GM23338 (cell line): Measurements from ENCODE around the gene ACSM6. TPM values are rescaled to one million over a fixed set of nuclear protein-coding genes. Genes with fewer than 3 reads are reported as not detected.

Experiments used
- ATAC-seq: fragments of 200-7000 bp; cut with Tn5 transposase; 3 replicates; pipeline ENCODE4 v1.9.1; 2020
- DNase-seq: peaks from one replicate; pipeline ENCODE4 v3.0.0-alpha.2; 2015; ENCODE audit warnings: low spot score
- H2AFZ ChIP-seq: fragments of 200-600 bp; sonication (generic); 2 replicates; pipeline ENCODE4 v1.8.0; 2016; ENCODE audit warnings: antibody characterized with exemption, mild to moderate bottlenecking, moderate library complexity
- H3F3A ChIP-seq: fragments of 200-600 bp; sonication (generic); replicated peaks from 2 replicates; pipeline ENCODE4 v1.8.0; 2017; ENCODE audit warnings: antibody characterized with exemption, mixed run types, low read depth
- H3K27ac ChIP-seq: fragments of 200-600 bp; sonication (generic); 2 replicates; pipeline ENCODE4 v1.6.1; 2016; ENCODE audit warnings: low read depth
- H3K27me3 ChIP-seq: fragments of 200-600 bp; sonication (generic); 2 replicates; pipeline ENCODE4 v1.8.0; 2016; ENCODE audit warnings: mild to moderate bottlenecking, mixed run types, moderate library complexity; ENCODE audit not compliant: insufficient read depth
- H3K36me3 ChIP-seq: fragments of 200-600 bp; sonication (generic); 2 replicates; pipeline ENCODE4 v1.8.0; 2016; ENCODE audit warnings: mild to moderate bottlenecking; ENCODE audit not compliant: insufficient read depth
- H3K4me1 ChIP-seq: fragments of 200-600 bp; sonication (generic); 2 replicates; pipeline ENCODE4 v1.8.0; 2016; ENCODE audit warnings: mild to moderate bottlenecking, moderate library complexity; ENCODE audit not compliant: insufficient read depth
- H3K4me2 ChIP-seq: fragments of 200-600 bp; sonication (generic); 2 replicates; pipeline ENCODE4 v1.7.1; 2017; ENCODE audit warnings: mixed run types
- H3K4me3 ChIP-seq: fragments of 200-600 bp; sonication (generic); 2 replicates; pipeline ENCODE4 v1.6.1; 2016; ENCODE audit warnings: mixed run types
- H3K79me2 ChIP-seq: fragments of 200-600 bp; sonication (generic); replicated peaks from 2 replicates; pipeline ENCODE4 v1.8.0; 2017; ENCODE audit warnings: mild to moderate bottlenecking; ENCODE audit not compliant: insufficient read depth
- H3K9me2 ChIP-seq: fragments of 200-600 bp; sonication (generic); 2 replicates; pipeline ENCODE4 v1.8.0; 2017; ENCODE audit not compliant: insufficient read depth
- H4K20me1 ChIP-seq: fragments of 200-600 bp; sonication (generic); replicated peaks from 2 replicates; pipeline ENCODE4 v1.8.0; 2017; ENCODE audit warnings: mild to moderate bottlenecking; ENCODE audit not compliant: insufficient read depth
- H3K27ac Mint-ChIP-seq: 2 replicates; pipeline ENCODE4 v1.8.0; 2020; ENCODE audit warnings: inconsistent platforms, mild to moderate bottlenecking, moderate library complexity, mixed read lengths
- H3K27me3 Mint-ChIP-seq: 3 replicates; pipeline ENCODE4 v1.8.0; 2022; ENCODE audit warnings: low read depth, mild to moderate bottlenecking, moderate library complexity, mixed read lengths, inconsistent platforms; ENCODE audit not compliant: insufficient read depth, poor library complexity
- H3K36me3 Mint-ChIP-seq: 3 replicates; pipeline ENCODE4 v1.8.0; 2021; ENCODE audit warnings: low read depth, mild to moderate bottlenecking, inconsistent platforms, moderate library complexity, mixed read lengths
- H3K4me1 Mint-ChIP-seq: 3 replicates; pipeline ENCODE4 v1.8.0; 2020; ENCODE audit warnings: mild to moderate bottlenecking, inconsistent platforms, mixed read lengths
- H3K4me3 Mint-ChIP-seq: 3 replicates; pipeline ENCODE4 v1.8.0; 2021; ENCODE audit warnings: moderate library complexity, mild to moderate bottlenecking, inconsistent platforms, mixed read lengths
- H3K9me3 Mint-ChIP-seq: 3 replicates; pipeline ENCODE4 v1.8.0; 2020; ENCODE audit warnings: moderate library complexity, mild to moderate bottlenecking, inconsistent platforms, mixed read lengths
- NANOG ChIP-seq: IDR thresholded peaks from 2 replicates; pipeline ENCODE4 v1.6.1; 2016; ENCODE audit warnings: antibody characterized with exemption, borderline replicate concordance
- STAT1 ChIP-seq: IDR thresholded peaks from one replicate; pipeline ENCODE4 v1.6.1; 2016; ENCODE audit warnings: antibody characterized with exemption; ENCODE audit not compliant: unreplicated experiment
- ZNF331 ChIP-seq: fragments of 250-450 bp; sonication (Bioruptor Pico); IDR thresholded peaks from 2 replicates; pipeline ENCODE4 v1.5.0; 2020; ENCODE audit warnings: low read depth, mild to moderate bottlenecking, moderate library complexity
- polyA plus RNA-seq: library from polyadenylated mRNA; unstranded; fragments of >200 nt; fragmentation: Nextera tagmentation; extraction: Ambion mirVana; gene quantifications from 2 replicates; pipeline ENCODE4 v1.2.1, GENCODE V29; 2016
- total RNA-seq: library from RNA; depleted of rRNA; stranded (reverse); fragments of >200 nt; shearing (Covaris generic); gene quantifications from 2 replicates; pipeline ENCODE4 v1.2.3, GENCODE V29; 2014
- TF ChIP-seq, protein P1 (sequence below): fragments of 250-450 bp; sonication (Bioruptor Pico); IDR thresholded peaks from 2 replicates; pipeline ENCODE4 v1.5.0; 2020; ENCODE audit warnings: mild to moderate bottlenecking, moderate library complexity
- TF ChIP-seq, protein P2 (sequence below), 2 experiments: fragments of 200-600 bp in 1 of 2; sonication (generic) in 1 of 2; conservative IDR thresholded peaks; 2 replicates each; pipeline versions ENCODE4 v1.5.1 to v1.6.1; 2016 to 2017; ENCODE audit warnings: antibody characterized with exemption in 2 of 2, low read depth in 2 of 2, mild to moderate bottlenecking in 2 of 2, moderate library complexity in 1 of 2
- TF ChIP-seq, protein P3 (sequence below): IDR thresholded peaks from one replicate; pipeline ENCODE4 v1.6.1; 2018; ENCODE audit warnings: antibody characterized with exemption; ENCODE audit not compliant: unreplicated experiment

The ACSM6 gene
- total and polyA plus RNA-seq, 2 experiments from 2014 or later: 0.65 TPM; not detected in 1

DNA sequence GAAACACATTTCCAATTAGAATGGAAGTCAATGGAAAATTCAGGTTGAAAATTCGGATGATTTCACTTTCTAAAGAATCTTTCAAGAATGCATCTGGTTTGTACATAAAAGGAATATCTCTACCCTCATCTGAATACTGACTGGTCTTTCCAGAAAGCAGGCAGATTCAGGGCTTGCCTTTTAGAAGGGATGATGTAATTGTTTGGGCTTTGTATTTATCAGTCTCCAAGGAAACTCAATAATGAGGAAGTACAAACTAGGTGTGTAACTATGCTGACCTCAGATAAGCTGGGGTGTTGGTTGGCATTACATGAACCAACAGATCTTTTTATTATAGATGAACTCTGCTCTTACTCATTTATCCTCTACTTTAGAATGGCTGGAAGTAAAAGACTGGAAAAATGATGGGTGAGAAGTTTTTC is 72.6 kb downstream of the ACSM6 start (continued):
- TF ChIP-seq, protein P1, sequence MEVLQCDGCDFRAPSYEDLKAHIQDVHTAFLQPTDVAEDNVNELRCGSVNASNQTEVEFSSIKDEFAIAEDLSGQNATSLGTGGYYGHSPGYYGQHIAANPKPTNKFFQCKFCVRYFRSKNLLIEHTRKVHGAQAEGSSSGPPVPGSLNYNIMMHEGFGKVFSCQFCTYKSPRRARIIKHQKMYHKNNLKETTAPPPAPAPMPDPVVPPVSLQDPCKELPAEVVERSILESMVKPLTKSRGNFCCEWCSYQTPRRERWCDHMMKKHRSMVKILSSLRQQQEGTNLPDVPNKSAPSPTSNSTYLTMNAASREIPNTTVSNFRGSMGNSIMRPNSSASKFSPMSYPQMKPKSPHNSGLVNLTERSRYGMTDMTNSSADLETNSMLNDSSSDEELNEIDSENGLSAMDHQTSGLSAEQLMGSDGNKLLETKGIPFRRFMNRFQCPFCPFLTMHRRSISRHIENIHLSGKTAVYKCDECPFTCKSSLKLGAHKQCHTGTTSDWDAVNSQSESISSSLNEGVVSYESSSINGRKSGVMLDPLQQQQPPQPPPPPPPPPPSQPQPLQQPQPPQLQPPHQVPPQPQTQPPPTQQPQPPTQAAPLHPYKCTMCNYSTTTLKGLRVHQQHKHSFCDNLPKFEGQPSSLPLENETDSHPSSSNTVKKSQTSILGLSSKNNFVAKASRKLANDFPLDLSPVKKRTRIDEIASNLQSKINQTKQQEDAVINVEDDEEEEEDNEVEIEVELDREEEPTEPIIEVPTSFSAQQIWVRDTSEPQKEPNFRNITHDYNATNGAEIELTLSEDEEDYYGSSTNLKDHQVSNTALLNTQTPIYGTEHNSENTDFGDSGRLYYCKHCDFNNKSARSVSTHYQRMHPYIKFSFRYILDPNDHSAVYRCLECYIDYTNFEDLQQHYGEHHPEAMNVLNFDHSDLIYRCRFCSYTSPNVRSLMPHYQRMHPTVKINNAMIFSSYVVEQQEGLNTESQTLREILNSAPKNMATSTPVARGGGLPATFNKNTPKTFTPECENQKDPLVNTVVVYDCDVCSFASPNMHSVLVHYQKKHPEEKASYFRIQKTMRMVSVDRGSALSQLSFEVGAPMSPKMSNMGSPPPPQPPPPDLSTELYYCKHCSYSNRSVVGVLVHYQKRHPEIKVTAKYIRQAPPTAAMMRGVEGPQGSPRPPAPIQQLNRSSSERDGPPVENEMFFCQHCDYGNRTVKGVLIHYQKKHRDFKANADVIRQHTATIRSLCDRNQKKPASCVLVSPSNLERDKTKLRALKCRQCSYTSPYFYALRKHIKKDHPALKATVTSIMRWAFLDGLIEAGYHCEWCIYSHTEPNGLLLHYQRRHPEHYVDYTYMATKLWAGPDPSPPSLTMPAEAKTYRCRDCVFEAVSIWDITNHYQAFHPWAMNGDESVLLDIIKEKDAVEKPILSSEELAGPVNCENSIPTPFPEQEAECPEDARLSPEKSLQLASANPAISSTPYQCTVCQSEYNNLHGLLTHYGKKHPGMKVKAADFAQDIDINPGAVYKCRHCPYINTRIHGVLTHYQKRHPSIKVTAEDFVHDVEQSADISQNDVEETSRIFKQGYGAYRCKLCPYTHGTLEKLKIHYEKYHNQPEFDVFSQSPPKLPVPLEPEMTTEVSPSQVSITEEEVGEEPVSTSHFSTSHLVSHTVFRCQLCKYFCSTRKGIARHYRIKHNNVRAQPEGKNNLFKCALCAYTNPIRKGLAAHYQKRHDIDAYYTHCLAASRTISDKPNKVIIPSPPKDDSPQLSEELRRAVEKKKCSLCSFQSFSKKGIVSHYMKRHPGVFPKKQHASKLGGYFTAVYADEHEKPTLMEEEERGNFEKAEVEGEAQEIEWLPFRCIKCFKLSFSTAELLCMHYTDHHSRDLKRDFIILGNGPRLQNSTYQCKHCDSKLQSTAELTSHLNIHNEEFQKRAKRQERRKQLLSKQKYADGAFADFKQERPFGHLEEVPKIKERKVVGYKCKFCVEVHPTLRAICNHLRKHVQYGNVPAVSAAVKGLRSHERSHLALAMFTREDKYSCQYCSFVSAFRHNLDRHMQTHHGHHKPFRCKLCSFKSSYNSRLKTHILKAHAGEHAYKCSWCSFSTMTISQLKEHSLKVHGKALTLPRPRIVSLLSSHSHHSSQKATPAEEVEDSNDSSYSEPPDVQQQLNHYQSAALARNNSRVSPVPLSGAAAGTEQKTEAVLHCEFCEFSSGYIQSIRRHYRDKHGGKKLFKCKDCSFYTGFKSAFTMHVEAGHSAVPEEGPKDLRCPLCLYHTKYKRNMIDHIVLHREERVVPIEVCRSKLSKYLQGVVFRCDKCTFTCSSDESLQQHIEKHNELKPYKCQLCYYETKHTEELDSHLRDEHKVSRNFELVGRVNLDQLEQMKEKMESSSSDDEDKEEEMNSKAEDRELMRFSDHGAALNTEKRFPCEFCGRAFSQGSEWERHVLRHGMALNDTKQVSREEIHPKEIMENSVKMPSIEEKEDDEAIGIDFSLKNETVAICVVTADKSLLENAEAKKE: no peak
- TF ChIP-seq, protein P2, sequence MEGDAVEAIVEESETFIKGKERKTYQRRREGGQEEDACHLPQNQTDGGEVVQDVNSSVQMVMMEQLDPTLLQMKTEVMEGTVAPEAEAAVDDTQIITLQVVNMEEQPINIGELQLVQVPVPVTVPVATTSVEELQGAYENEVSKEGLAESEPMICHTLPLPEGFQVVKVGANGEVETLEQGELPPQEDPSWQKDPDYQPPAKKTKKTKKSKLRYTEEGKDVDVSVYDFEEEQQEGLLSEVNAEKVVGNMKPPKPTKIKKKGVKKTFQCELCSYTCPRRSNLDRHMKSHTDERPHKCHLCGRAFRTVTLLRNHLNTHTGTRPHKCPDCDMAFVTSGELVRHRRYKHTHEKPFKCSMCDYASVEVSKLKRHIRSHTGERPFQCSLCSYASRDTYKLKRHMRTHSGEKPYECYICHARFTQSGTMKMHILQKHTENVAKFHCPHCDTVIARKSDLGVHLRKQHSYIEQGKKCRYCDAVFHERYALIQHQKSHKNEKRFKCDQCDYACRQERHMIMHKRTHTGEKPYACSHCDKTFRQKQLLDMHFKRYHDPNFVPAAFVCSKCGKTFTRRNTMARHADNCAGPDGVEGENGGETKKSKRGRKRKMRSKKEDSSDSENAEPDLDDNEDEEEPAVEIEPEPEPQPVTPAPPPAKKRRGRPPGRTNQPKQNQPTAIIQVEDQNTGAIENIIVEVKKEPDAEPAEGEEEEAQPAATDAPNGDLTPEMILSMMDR (conservative IDR thresholded peaks at IDR 0.05; ENCODE audit: low read depth in 2 of 2): no peak
- TF ChIP-seq ZNF331: no peak

DNA sequence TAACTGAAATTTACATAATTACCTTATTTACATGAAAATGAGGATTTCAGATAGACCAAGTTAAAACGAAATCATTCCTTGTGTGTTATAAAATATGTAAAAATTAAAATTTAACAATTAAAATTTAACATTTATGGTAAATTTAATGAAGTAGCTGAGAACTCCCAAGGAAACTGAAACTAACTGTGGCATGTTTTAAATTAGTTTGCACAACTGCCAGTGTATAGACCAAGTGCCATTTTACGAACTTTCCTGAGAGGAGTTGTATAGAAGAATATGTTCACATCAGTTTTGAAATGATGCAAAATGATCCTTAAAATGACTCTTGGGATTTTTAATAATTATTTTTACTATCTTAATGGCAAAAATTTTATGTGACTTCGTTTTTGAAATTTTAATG is 73.2 kb downstream of the ACSM6 start:
- peaks cover 38% of the 10 kb centered on the region for H3K4me1 Mint-ChIP-seq
- Histone ChIP-seq H3K4me1 (peaks cover 36% of the 10 kb centered on the region), H3K4me2 (no peak overlapping the region), H3K79me2 (peaks cover 8% of the 10 kb centered on the region), H3K9me2 (no peaks in the 10 kb centered on the region), H3K27ac (peak overlapping the region; percentile 72; the same call in 1 of the 2 replicates), H3F3A (no peaks in the 10 kb centered on the region), H3K36me3 (peaks cover 8% of the 10 kb centered on the region), H3K27me3 (no peaks in the 10 kb centered on the region), H3K4me3 (no peak overlapping the region), H2AFZ (no peak overlapping the region), H4K20me1 (no peaks in the 10 kb centered on the region)
- DNase-seq (no peak), ATAC-seq (no peak)
- H3K36me3 Mint-ChIP-seq: peaks cover 45% of the 10 kb centered on the region
- H3K9me3 Mint-ChIP-seq: no peaks in the 10 kb centered on the region
- H3K27ac Mint-ChIP-seq: no peak overlapping the region
- H3K4me3 Mint-ChIP-seq: no peak overlapping the region
- H3K27me3 Mint-ChIP-seq: peaks cover 5% of the 10 kb centered on the region
- no peak for TF ChIP-seq STAT1
- TF ChIP-seq NANOG: no peak
- TF ChIP-seq, protein P3, sequence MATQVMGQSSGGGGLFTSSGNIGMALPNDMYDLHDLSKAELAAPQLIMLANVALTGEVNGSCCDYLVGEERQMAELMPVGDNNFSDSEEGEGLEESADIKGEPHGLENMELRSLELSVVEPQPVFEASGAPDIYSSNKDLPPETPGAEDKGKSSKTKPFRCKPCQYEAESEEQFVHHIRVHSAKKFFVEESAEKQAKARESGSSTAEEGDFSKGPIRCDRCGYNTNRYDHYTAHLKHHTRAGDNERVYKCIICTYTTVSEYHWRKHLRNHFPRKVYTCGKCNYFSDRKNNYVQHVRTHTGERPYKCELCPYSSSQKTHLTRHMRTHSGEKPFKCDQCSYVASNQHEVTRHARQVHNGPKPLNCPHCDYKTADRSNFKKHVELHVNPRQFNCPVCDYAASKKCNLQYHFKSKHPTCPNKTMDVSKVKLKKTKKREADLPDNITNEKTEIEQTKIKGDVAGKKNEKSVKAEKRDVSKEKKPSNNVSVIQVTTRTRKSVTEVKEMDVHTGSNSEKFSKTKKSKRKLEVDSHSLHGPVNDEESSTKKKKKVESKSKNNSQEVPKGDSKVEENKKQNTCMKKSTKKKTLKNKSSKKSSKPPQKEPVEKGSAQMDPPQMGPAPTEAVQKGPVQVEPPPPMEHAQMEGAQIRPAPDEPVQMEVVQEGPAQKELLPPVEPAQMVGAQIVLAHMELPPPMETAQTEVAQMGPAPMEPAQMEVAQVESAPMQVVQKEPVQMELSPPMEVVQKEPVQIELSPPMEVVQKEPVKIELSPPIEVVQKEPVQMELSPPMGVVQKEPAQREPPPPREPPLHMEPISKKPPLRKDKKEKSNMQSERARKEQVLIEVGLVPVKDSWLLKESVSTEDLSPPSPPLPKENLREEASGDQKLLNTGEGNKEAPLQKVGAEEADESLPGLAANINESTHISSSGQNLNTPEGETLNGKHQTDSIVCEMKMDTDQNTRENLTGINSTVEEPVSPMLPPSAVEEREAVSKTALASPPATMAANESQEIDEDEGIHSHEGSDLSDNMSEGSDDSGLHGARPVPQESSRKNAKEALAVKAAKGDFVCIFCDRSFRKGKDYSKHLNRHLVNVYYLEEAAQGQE: no peak
